ENCODE results near the gene TCTN2. TPM values are rescaled to one million over a fixed set of nuclear protein-coding genes. Genes with fewer than 3 reads are reported as not detected.

The TCTN2 gene
- total RNA-seq, 1 donor from 2014 or later = 15.8 TPM

DNA sequence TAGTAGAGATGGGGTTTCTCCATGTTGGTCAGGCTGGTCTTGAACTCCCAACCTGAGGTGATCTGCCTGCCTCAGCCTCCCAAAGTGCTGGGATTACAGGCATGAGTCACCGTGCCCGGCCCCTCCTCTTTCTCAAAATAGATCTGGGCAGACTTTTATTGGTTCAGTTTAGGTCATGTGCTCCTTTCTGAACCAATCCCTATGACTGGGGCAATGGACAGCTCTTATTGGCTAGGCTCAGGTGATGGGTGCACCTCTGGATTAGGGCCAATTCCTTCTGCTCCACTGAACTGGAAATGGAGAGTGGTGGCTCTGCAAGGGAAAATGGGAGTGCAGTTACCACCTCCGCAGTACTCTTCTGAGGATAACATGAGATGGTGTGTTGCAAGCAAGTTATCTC lies 35.0 kb downstream of the TCTN2 start:
- TF ChIP-seq EZH2 (IDR thresholded peaks at IDR 0.05) (no peak), EZH2phosphoT487 (IDR thresholded peaks at IDR 0.05) (no peak)
- TF ChIP-seq, protein P1, sequence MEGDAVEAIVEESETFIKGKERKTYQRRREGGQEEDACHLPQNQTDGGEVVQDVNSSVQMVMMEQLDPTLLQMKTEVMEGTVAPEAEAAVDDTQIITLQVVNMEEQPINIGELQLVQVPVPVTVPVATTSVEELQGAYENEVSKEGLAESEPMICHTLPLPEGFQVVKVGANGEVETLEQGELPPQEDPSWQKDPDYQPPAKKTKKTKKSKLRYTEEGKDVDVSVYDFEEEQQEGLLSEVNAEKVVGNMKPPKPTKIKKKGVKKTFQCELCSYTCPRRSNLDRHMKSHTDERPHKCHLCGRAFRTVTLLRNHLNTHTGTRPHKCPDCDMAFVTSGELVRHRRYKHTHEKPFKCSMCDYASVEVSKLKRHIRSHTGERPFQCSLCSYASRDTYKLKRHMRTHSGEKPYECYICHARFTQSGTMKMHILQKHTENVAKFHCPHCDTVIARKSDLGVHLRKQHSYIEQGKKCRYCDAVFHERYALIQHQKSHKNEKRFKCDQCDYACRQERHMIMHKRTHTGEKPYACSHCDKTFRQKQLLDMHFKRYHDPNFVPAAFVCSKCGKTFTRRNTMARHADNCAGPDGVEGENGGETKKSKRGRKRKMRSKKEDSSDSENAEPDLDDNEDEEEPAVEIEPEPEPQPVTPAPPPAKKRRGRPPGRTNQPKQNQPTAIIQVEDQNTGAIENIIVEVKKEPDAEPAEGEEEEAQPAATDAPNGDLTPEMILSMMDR (IDR thresholded peaks at IDR 0.05) = no peak
- no peaks in the 10 kb centered on the region for H3K27me3 Mint-ChIP-seq (ENCODE audit: insufficient read depth, low read depth)

DNA sequence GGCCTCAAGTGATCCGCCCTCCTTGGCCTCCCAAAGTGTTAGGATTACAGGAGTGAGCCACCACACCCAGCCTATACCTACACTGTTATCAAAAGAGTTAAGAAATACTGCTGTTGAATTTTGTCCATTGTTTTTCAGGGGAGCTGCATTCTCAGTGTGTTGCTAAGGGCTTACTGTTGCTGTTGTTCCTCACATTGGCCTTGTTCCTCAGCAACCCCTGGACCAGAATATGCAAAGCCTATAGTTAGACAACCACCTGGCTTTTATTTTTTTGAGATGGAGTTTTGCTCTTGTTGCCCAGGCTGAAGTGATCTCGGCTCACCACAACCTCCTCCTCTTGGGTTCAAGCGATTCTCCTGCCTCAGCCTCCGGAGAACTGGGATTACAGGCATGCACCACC lies 36.6 kb downstream of the TCTN2 start:
- H3K27ac Mint-ChIP-seq = no peak overlapping the region
- H3K9ac ChIP-seq = no peak overlapping the region
- no peaks in the 10 kb centered on the region for H3K36me3 ChIP-seq
- H3K9me3 ChIP-seq (ENCODE audit: low read depth) = no peaks in the 10 kb centered on the region
- H3K27me3 Mint-ChIP-seq (ENCODE audit: insufficient read depth, low read depth) = no peaks in the 10 kb centered on the region
- no peak for TF ChIP-seq EZH2 (IDR thresholded peaks at IDR 0.05)
- TF ChIP-seq, protein P1 (IDR thresholded peaks at IDR 0.05) = no peak
- TF ChIP-seq EZH2phosphoT487 (IDR thresholded peaks at IDR 0.05) = no peak
- no peak overlapping the region for H3K4me3 Mint-ChIP-seq
- H3K4me2 ChIP-seq = no peak overlapping the region
- no peak overlapping the region for H3K4me3 ChIP-seq
- no peak for DNase-seq (ENCODE audit: low spot score)
- H3F3A ChIP-seq (ENCODE audit: low read depth) = peaks cover 10% of the 10 kb centered on the region
- no peaks in the 10 kb centered on the region for H3K4me1 ChIP-seq
- no peak overlapping the region for H3K27ac ChIP-seq
- no peak overlapping the region for H2AFZ ChIP-seq (replicated peaks)
- peaks cover 20% of the 10 kb centered on the region for H3K36me3 Mint-ChIP-seq
- peaks cover 9% of the 10 kb centered on the region for H3K4me1 Mint-ChIP-seq
- H3K9me3 Mint-ChIP-seq = no peaks in the 10 kb centered on the region
- H3K79me2 ChIP-seq (ENCODE audit: low read depth) = peaks cover 3% of the 10 kb centered on the region
- no peaks in the 10 kb centered on the region for H4K20me1 ChIP-seq (ENCODE audit: low read depth)
- no peaks in the 10 kb centered on the region for H3K27me3 ChIP-seq

More for the DNA sequence above, 35.0 kb downstream of the TCTN2 start:
- H4K20me1 ChIP-seq (ENCODE audit: low read depth) = no peaks in the 10 kb centered on the region
- no peaks in the 10 kb centered on the region for H3K79me2 ChIP-seq (ENCODE audit: low read depth)
- H3K27ac ChIP-seq = no peak overlapping the region
- no peak overlapping the region for H3K9ac ChIP-seq
- H3K4me2 ChIP-seq = no peak overlapping the region
- no peaks in the 10 kb centered on the region for H3K9me3 ChIP-seq (ENCODE audit: low read depth)
- no peak overlapping the region for H3K4me3 ChIP-seq
- no peak for DNase-seq (ENCODE audit: low spot score)
- peaks cover 26% of the 10 kb centered on the region for H3K36me3 Mint-ChIP-seq
- peaks cover 3% of the 10 kb centered on the region for H3K4me1 Mint-ChIP-seq
- H3K36me3 ChIP-seq = no peaks in the 10 kb centered on the region
- H3K27ac Mint-ChIP-seq = no peak overlapping the region
- H3K9me3 Mint-ChIP-seq = no peaks in the 10 kb centered on the region
- H3K4me3 Mint-ChIP-seq = no peak overlapping the region
- no peak overlapping the region for H2AFZ ChIP-seq (replicated peaks)
- no peaks in the 10 kb centered on the region for H3K27me3 ChIP-seq
- no peaks in the 10 kb centered on the region for H3K4me1 ChIP-seq
- H3F3A ChIP-seq (ENCODE audit: low read depth) = peaks cover 5% of the 10 kb centered on the region

DNA sequence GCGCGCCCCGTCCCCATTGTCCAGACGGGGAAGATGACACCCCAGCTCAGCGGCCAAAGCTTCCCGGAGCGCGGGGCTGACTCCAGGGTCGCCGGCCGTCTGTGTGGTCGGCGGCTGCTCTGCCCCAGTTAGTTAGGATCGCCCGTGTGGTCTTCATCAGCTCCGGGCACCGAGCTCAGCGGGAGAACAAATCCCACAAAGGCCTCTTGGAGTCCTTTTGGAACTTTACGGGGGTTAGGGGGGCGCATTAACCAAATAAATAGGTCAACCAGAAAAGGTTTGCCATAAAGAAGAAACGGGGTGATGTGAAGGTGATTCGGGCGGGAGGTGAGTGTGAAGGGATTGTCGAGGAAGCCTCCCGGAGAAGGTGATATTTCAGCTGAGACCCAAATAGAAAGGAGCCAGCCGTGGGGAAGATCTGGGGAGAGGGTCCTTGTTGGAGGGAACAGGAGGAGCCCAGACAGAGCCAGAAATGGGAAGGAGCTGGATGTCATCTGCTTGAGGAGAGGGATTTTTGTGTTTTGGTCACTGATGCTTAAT lies 41.9 kb downstream of the TCTN2 start:
- Mint-ChIP-seq H3K27ac (peak overlapping the region; percentile 3), H3K36me3 (peaks cover 3% of the 10 kb centered on the region), H3K4me1 (peaks cover 26% of the 10 kb centered on the region), H3K9me3 (no peaks in the 10 kb centered on the region), H3K4me3 (peak overlapping the region; percentile 91), H3K27me3 (ENCODE audit: insufficient read depth, low read depth) (no peaks in the 10 kb centered on the region)
- Histone ChIP-seq H3K27me3 (no peaks in the 10 kb centered on the region), H4K20me1 (ENCODE audit: low read depth) (peaks cover 24% of the 10 kb centered on the region), H3K4me1 (peaks cover 10% of the 10 kb centered on the region), H3F3A (ENCODE audit: low read depth) (peaks cover 10% of the 10 kb centered on the region), H3K4me3 (peak overlapping the region; percentile 78), H2AFZ (replicated peaks) (peak overlapping the region; percentile 82), H3K4me2 (peak overlapping the region; percentile 89), H3K9me3 (ENCODE audit: low read depth) (no peaks in the 10 kb centered on the region), H3K27ac (no peak overlapping the region), H3K36me3 (no peaks in the 10 kb centered on the region), H3K9ac (peak overlapping the region; percentile 75), H3K79me2 (ENCODE audit: low read depth) (peaks cover 54% of the 10 kb centered on the region)
- DNase-seq (ENCODE audit: low spot score) = no peak
- TF ChIP-seq, protein P1 (IDR thresholded peaks at IDR 0.05) = no peak
- TF ChIP-seq EZH2 (IDR thresholded peaks at IDR 0.05) (no peak), EZH2phosphoT487 (IDR thresholded peaks at IDR 0.05) (no peak)
